ENCODE measurements around the gene INVS. TPM values are rescaled to one million over a fixed set of nuclear protein-coding genes. Genes with fewer than 3 reads are reported as not detected.

INVS gene
- total RNA-seq, 4 donors from 2014 or later: 19.2 to 24.1 (median 23.4) TPM

DNA sequence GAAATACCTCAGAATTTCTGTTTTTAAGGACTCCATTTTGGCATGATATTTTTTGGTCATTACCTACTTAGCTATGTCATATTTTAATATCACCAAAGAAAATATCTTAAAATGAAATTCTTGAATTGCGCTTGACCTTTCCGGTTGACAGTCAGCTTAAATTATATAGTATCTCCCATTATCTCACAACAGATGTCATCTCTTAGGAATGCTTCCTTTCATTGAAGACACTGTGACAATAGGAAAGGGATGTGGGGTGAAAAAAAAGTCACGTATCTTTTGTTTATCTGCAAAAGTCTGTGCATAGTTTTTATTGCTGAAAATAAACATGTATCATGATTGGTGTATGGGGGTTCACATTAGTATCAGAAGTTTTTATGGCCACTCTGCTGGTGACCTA is 105.8 kb downstream of the INVS start:
- H3K27ac ChIP-seq (replicated peaks in 1 of 4): no peak overlapping the region
- H3K4me3 ChIP-seq: no peak overlapping the region
- no peaks in the 10 kb centered on the region for H3K27me3 ChIP-seq
- no peaks in the 10 kb centered on the region for H3K9me3 ChIP-seq
- no peaks in the 10 kb centered on the region for H3K36me3 ChIP-seq
- 76% methylated on average over 3 of the region's 3 CpGs for WGBS
- TF ChIP-seq POLR2A (IDR thresholded peaks at IDR 0.05; ENCODE audit: low read depth) (no peak), EP300 (IDR thresholded peaks at IDR 0.05) (no peak), POLR2AphosphoS5 (IDR thresholded peaks at IDR 0.05) (no peak)
- TF ChIP-seq, protein P1, sequence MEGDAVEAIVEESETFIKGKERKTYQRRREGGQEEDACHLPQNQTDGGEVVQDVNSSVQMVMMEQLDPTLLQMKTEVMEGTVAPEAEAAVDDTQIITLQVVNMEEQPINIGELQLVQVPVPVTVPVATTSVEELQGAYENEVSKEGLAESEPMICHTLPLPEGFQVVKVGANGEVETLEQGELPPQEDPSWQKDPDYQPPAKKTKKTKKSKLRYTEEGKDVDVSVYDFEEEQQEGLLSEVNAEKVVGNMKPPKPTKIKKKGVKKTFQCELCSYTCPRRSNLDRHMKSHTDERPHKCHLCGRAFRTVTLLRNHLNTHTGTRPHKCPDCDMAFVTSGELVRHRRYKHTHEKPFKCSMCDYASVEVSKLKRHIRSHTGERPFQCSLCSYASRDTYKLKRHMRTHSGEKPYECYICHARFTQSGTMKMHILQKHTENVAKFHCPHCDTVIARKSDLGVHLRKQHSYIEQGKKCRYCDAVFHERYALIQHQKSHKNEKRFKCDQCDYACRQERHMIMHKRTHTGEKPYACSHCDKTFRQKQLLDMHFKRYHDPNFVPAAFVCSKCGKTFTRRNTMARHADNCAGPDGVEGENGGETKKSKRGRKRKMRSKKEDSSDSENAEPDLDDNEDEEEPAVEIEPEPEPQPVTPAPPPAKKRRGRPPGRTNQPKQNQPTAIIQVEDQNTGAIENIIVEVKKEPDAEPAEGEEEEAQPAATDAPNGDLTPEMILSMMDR (IDR thresholded peaks at IDR 0.05): no peak
- intact Hi-C loops (cut with DNase I): no loop called here
- no peak for DNase-seq (ENCODE audit: extremely low spot score)
- H3K4me1 ChIP-seq: peaks cover 0 to 7% (median 0%) of the 10 kb centered on the region in 4 donors

- peaks cover 0 to 10% (median 0%) of the 10 kb centered on the region in 4 donors for H3K4me1 ChIP-seq
- intact Hi-C loops (cut with DNase I): no loop called here
- 42% methylated on average over 3 of the region's 3 CpGs for WGBS
- H3K36me3 ChIP-seq: no peaks in the 10 kb centered on the region
- H3K4me3 ChIP-seq: no peak overlapping the region
- H3K27me3 ChIP-seq: no peaks in the 10 kb centered on the region
- DNase-seq (ENCODE audit: extremely low spot score): no peak
- no peak for TF ChIP-seq EP300 (IDR thresholded peaks at IDR 0.05)
- TF ChIP-seq, protein P1 (IDR thresholded peaks at IDR 0.05): no peak
- TF ChIP-seq POLR2A (IDR thresholded peaks at IDR 0.05; ENCODE audit: low read depth): no peak
- no peak for TF ChIP-seq POLR2AphosphoS5 (IDR thresholded peaks at IDR 0.05)
- no peak overlapping the region for H3K27ac ChIP-seq (replicated peaks in 1 of 4)
- H3K9me3 ChIP-seq: no peaks in the 10 kb centered on the region
Measured at GRCh38 chr9:100206899-100207298, 107.9 kb downstream of the INVS start.

- Histone ChIP-seq H3K27me3 (no peaks in the 10 kb centered on the region), H3K36me3 (no peaks in the 10 kb centered on the region), H3K9me3 (no peaks in the 10 kb centered on the region), H3K27ac (replicated peaks in 1 of 4) (no peak overlapping the region), H3K4me1 (peaks cover 0 to 10% (median 2%) of the 10 kb centered on the region in 4 donors), H3K4me3 (no peak overlapping the region)
- intact Hi-C loops (cut with DNase I): no loop called here
- no peak for TF ChIP-seq EP300 (IDR thresholded peaks at IDR 0.05)
- TF ChIP-seq, protein P1 (IDR thresholded peaks at IDR 0.05): no peak
- TF ChIP-seq POLR2AphosphoS5 (IDR thresholded peaks at IDR 0.05): no peak
- TF ChIP-seq POLR2A (IDR thresholded peaks at IDR 0.05; ENCODE audit: low read depth): no peak
- WGBS: 88% methylated on average over 1 of the region's 1 CpG
- no peak for DNase-seq (ENCODE audit: extremely low spot score)
Measured at GRCh38 chr9:100208673-100209072, 109.6 kb downstream of the INVS start.

DNA sequence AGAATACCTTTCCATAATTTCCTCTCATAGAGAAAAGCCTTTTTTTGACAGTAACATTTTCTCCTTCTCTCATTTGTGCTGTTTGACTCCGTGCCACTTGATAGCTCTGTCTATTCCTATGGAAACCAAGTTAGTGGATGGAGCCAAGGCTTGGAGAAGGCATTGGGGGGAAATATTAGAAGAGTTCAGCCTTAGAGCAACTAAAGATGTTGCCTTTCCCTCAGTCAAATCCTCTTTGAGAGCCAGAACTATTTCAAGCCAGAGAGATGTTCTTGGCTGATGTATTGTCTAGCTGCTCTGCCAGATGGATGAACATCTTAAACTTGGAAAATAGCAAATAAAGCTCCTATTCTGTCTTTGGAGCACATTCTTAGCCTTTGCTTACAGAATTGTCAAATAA is 112.4 kb downstream of the INVS start:
- Histone ChIP-seq H3K4me3 (no peak overlapping the region), H3K9me3 (no peaks in the 10 kb centered on the region), H3K27me3 (no peaks in the 10 kb centered on the region), H3K4me1 (peaks cover 0 to 10% (median 2%) of the 10 kb centered on the region in 4 donors), H3K27ac (replicated peaks in 1 of 4) (no peak overlapping the region), H3K36me3 (peaks cover 0 to 7% (median 0%) of the 10 kb centered on the region in 4 donors)
- DNase-seq (ENCODE audit: extremely low spot score): no peak
- WGBS: 58% methylated on average over 1 of the region's 1 CpG
- intact Hi-C loops (cut with DNase I): no loop called here
- TF ChIP-seq POLR2AphosphoS5 (IDR thresholded peaks at IDR 0.05) (no peak), POLR2A (IDR thresholded peaks at IDR 0.05; ENCODE audit: low read depth) (no peak), EP300 (IDR thresholded peaks at IDR 0.05) (no peak)
- TF ChIP-seq, protein P1 (IDR thresholded peaks at IDR 0.05): no peak
